WI38 (cell line): ENCODE results near the gene RBMX2.
"Not testable (repeated sequence)": the region's sequence is repeated elsewhere in the genome, so short reads cannot be mapped to it uniquely, and the experiment has no call there.

Experiments
- H3K4me3 ChIP-seq: 2 replicates; pipeline ENCODE4 v1.5.1; 2011; ENCODE audit warnings: low read depth, mild to moderate bottlenecking, control low read depth, low read length
- CTCF ChIP-seq: IDR thresholded peaks from 2 replicates; pipeline ENCODE4 v1.5.1; 2012; ENCODE audit warnings: low read depth, mild to moderate bottlenecking, control low read depth, low read length

RBMX2 gene

GRCh38 chrX:130418740-130419139, 17.0 kb downstream of the RBMX2 start:
- no peak for TF ChIP-seq CTCF
- H3K4me3 ChIP-seq = no peak overlapping the region

- no peak for TF ChIP-seq CTCF
- H3K4me3 ChIP-seq = no peak overlapping the region
These were observed 17.5 kb downstream of the RBMX2 start for GRCh38 chrX:130419263-130419662.

GRCh38 chrX:130426531-130426930, 24.7 kb downstream of the RBMX2 start:
- no peak for TF ChIP-seq CTCF
- H3K4me3 ChIP-seq = no peak overlapping the region

- not testable (repeated sequence) for H3K4me3 ChIP-seq
These were observed 27.4 kb downstream of the RBMX2 start for GRCh38 chrX:130429236-130429635.

GRCh38 chrX:130435937-130436336, 34.1 kb downstream of the RBMX2 start:
- H3K4me3 ChIP-seq = no peak overlapping the region
- no peak for TF ChIP-seq CTCF

GRCh38 chrX:130437996-130438395, 36.2 kb downstream of the RBMX2 start:
- H3K4me3 ChIP-seq = not testable (repeated sequence)

GRCh38 chrX:130443875-130444274, 42.1 kb downstream of the RBMX2 start:
- H3K4me3 ChIP-seq = no peak overlapping the region
- no peak for TF ChIP-seq CTCF

GRCh38 chrX:130444641-130445336, 43.0 kb downstream of the RBMX2 start:
- no peak overlapping the region for H3K4me3 ChIP-seq
- TF ChIP-seq CTCF = no peak
